GM19238 (cell line): ENCODE results near the gene FAF2.

ENCODE experiments used
- DNase-seq: peaks from one replicate; pipeline ENCODE4 v3.0.0; 2011; ENCODE audit warnings: low spot score; ENCODE audit not compliant: insufficient read length

Gene FAF2

GRCh38 chr5:176500511-176500910 is 52.3 kb downstream of the FAF2 start:
- DNase-seq, result no peak

DNA sequence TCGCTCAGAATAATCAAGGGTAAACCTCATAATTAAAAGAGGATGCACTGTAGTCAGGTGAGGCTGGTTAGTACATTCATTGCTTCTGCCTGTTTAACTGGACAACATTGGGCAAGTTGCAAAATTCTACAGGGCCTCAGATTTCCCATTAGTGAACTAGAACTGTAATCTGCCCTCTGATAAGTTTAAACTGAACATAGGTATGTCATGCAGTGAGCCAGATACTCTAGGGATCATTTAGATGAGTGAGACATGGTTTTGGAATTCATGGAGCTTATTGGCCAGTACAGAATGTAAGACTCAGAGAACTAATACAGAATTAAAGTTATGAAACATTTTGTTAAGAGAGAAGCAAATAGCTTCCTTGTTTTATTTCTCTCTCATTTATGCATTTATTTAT is 53.1 kb downstream of the FAF2 start:
- DNase-seq, result no peak

GRCh38 chr5:176503496-176503895 is 55.3 kb downstream of the FAF2 start:
- DNase-seq, result no peak

DNA sequence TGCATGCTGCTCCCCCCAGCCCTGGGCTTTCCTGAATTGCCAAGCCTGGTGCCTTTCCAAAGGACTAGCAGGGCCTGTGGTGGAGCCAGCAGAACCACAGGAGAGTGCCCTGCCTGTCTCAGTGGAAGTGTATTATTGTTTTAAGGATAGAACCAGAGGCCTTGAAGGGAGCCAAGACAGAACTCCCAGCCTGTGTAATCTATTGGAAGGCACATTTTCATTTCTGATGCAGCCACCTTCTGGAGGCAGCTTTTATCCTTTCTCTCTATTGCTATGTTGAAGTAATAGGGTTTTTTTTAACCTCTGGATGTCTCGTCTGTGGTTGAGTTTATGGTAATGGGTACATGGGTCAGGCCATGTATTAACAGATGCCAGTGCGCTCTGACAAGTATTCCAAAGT is 59.7 kb downstream of the FAF2 start:
- no peak for DNase-seq

DNA sequence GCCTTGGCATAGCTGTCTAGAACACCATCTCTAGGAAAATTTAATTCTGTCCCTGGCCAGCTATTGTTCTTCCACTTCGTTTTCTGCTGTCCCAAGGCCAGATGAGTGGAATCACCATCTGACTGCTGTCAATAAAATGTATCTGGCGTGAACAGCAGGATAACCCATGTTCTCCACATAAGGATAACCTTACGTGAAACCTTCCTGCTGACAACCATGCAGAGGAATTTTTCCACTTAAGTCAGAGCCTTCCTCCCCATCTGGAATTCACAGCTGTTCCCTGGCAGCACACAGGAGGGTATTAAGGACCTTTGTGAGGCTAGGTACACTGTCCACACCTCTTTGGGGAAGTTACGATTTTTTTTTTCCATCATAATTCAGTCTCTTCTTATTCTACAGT is 60.4 kb downstream of the FAF2 start:
- no peak for DNase-seq

DNA sequence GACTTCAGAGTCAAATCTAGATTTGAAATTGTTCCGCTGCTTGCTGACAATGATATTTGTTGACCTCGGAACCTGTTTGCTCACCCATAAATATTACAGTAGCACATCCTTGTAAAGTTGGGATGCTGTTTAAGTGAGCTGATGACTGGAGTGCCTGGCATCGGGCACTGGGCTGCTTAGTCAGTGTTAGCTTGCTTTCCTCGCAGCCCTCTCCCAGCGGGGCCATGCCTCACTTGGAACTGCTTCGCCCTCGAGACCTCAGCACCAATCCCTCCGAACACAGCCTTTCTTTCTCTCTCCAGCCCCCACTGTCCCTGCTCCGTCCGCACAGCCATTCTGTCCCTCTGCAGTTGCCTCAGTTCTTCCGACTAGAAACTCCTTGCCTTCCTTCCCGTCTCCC is 65.6 kb downstream of the FAF2 start:
- no peak for DNase-seq

DNA sequence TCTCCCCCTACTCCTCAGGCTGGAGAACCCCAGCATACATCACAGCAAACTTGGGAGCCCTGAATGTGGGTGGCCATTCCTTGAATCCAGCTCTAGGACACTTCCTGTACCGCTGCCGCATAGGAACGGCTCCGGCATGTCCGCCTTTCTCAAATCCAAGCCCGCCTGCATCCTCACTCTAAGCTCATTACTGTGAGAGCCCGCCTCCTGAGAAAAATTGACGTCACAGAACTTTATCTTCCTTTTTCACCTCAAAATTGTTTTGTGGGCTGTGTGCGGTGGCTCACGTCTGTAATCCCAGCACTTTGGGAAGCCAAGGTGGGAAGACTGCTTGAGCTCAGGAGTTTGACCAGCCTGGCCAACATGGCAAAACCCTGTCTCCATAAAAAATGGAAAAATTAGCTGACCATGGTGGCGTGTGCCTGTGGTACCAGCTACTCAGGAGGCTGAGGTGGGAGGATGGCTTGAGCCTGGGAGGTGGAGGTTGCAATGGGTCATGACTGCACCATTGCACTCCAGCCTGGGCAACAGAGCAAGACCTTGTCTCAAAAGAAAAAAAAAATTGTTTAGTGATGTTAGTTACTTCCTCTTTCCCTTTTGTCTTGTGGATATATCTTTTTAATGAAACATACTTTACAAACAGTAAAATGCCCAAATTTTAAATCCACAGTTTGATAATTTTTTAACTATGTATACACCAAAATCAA is 66.2 kb downstream of the FAF2 start:
- no peak for DNase-seq

- DNase-seq, result no peak
Measured at GRCh38 chr5:176515396-176515795, 67.2 kb downstream of the FAF2 start.

DNA sequence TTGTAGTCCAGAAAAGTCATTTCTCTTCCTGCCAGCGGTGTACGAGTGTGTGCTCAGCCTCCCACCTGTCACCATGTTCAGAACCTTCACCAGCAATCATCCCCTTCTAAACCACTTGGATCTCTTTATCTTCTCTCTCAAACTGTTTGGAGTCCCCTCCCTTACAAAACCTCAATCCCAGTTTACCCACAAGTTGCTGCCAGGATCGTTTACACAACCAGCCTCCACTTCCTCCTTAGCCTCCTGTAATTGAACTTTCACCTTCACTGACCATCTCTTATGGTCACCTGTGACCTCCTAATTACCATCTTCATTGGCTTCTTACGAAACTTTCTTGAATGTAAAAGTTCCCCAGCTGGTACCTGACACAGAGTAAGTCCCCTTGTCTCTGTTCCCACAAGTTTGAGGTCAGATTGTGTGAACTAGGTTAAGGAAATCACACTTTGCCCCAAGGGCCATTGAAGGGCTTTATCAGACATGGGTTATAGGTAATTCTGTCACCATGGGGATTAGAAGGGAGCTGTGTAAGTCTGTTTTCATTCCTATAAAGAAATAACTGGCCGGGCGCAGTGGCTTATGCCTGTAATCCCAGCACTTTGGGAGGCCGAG is 69.0 kb downstream of the FAF2 start:
- no peak for DNase-seq

GRCh38 chr5:176519810-176520720 is 71.9 kb downstream of the FAF2 start:
- no peak for DNase-seq

DNA sequence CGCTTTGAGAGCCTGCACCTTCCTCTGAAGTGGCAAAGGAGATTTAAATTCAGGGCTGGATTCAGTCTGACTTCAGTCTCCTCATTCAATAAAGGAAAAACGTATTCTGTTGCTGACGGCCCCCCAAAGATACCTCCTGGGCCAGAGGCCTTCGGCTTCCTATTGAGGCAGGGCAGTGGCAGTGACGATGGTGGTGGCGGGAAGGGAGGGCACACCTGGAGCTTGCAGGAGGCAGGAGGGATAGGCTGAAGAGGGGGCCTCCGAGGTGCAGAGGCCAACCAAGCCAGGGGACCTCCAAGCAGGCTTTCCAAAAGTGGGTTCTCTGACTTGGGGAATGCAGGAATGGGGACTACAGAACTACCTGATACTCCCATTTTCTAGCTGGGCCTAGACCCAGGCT is 73.1 kb downstream of the FAF2 start:
- no peak for DNase-seq

DNA sequence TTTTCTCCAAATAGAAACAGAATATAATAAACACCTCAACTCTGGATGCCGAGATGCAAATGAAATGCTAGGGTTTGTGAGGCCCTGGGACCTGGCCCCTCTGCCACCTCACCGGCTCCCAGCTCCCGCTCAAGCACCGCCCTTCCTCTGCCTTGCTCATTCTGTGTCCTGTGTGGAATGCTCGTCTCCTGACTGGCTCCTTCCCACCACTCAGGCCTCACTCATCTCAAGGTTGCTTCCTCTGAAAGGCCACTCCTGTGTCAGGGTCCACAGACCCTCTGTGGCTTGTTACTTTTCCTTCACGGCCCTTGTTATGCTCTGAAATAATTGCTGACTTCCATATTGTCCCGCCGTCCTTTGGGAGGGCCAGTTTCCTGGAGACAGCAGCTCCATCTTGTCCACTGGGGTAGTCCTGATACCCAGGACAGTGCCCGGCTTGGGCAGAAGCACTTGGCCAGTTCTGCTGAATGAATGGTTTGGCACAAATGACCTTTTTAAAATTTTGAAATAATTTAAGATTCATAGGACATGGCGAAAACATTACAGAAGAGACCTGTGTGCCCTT is 73.6 kb downstream of the FAF2 start:
- no peak for DNase-seq

DNA sequence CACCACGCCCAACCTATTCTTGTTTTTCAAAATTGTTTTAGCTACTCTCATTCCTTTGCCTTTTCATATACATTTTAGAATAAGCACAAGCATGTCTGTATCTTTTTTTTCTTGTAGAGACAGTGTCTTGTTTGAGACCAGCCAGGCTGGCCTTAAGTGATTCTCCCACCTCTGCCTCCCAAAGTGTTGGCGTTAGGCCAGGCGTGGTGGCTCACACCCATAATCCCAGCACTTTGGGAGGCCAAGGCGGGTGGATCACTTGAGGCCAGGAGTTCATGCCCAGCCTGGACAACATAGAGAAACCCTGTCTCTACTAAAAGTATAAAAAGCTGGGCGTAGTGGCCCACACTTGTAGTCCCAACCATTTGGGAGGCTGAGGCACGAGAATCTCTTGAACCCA is 76.0 kb downstream of the FAF2 start:
- DNase-seq, result no peak

- no peak for DNase-seq
Measured at GRCh38 chr5:176524987-176525386, 76.8 kb downstream of the FAF2 start.

DNA sequence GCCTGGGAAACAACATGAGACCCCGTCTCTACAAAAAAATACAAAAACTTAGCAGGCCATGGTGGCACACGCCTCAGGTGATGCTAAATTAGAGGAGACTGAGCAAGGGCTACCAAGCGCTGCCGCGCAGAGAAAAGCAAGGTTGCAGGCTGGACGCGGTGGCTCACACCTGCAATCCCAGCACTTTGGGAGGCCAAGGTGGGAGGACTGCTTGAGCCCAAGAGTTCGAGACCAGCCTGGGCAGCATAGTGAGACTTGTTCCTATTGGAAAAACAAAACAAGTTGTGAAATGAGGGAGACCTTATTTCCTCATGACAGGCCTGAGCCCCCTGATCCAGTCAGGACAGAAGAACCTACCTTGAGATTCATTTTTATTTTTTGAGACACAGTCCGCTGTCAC is 77.5 kb downstream of the FAF2 start:
- no peak for DNase-seq

- no peak for DNase-seq
Measured at GRCh38 chr5:176526462-176526861, 78.3 kb downstream of the FAF2 start.

DNA sequence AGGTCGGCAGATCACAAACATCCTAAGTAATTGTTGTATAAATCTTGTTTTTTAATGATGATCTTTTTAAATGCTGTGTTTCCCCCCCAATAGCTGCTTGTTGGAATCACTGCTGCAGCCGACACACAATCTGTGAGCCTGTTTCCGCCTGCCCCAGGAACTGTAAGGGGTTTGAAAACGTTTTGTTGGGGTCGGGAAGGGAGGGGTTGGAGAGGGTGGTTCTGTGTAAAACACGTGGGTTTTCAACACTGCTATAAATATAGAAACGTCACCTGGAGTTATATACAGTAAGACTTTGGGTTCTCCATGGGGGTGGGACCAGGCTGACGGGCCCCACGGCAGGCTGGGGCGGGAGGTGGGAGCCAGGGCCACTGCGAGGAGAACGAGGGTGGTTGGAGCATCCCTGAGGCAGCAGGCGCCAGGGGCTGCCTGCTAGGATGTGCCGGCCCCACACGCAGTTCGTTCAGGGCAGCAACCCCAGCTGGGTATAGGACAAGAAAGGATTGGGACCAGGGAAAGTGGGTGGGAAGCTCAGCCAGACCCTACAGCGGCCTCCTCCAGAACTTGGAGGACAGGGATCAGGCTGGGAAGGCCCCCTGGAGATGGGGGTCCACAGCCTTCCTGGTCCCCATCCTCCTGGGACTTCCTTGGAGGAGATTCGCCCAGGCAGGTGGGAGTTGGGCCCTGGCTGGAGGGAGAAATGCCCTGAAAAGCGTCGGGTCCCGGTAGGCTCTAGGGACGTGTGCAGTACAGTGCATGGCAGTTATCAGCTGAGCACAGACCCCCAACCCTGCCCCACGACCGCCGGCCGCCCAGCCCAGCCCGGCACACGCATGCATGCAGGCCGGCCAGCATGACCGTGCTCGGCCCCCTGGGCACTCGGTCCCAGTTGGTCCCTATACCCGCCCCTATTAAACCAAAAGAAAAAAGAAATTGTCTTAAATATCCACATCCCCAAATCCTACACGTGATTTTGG is 79.3 kb downstream of the FAF2 start:
- DNase-seq, result no peak

- DNase-seq, result no peak
Measured at GRCh38 chr5:176528301-176528700, 80.1 kb downstream of the FAF2 start.

DNA sequence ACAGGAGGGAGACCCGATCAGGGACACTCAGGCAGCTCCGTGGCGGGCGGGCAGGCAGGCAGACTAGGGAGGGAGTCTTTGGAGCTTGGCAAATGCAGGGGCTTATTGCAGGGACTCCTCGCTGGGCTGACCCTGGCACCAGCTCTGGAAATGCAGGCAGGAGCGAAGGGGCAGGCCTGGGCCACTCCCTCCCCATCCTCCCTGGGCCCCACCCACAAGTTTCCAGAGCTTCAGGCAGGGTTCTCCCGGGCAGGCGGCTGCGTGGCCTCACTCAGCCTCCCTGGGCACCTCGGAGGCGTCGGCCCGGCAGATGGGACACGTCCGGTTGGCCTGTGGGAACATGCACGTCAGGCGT is 80.6 kb downstream of the FAF2 start:
- no peak for DNase-seq

- no peak for DNase-seq
Measured at GRCh38 chr5:176529116-176529740, 81.0 kb downstream of the FAF2 start.

GRCh38 chr5:176529741-176530141 is 81.6 kb downstream of the FAF2 start:
- DNase-seq, result no peak
